Neural cell (in vitro differentiated cells): ENCODE measurements around the gene SUGCT.

Experiments used
- CTCF ChIP-seq: fragments of 450-650 bp; IDR thresholded peaks from 2 replicates; pipeline ENCODE4 v1.5.1; 2014; ENCODE audit warnings: antibody characterized with exemption, mild to moderate bottlenecking, moderate library complexity; ENCODE audit not compliant: poor library complexity, severe bottlenecking
- EP300 ChIP-seq: fragments of 450-650 bp; conservative IDR thresholded peaks from 2 replicates; pipeline ENCODE4 v1.6.1; 2014; ENCODE audit warnings: antibody characterized with exemption, mild to moderate bottlenecking, moderate library complexity; ENCODE audit not compliant: poor library complexity, severe bottlenecking
- EZH2 ChIP-seq: fragments of 200-600, 300-800 bp; shearing (Covaris generic), sonication (generic); IDR thresholded peaks from 2 replicates; pipeline ENCODE4 v1.6.1; 2014; ENCODE audit warnings: antibody characterized with exemption, low read length, borderline replicate concordance, mild to moderate bottlenecking; ENCODE audit not compliant: insufficient read depth, poor library complexity, severe bottlenecking
- MXI1 ChIP-seq: fragments of 450-650 bp; conservative IDR thresholded peaks from 2 replicates; pipeline ENCODE4 v1.6.1; 2014; ENCODE audit warnings: antibody characterized with exemption, mild to moderate bottlenecking; ENCODE audit not compliant: poor library complexity, severe bottlenecking
- POLR2AphosphoS5 ChIP-seq: IDR thresholded peaks from 2 replicates; pipeline ENCODE4 v1.6.1; 2012
- RAD21 ChIP-seq: fragments of 450-650 bp; conservative IDR thresholded peaks from 2 replicates; pipeline ENCODE4 v1.6.1; 2014; ENCODE audit warnings: antibody characterized with exemption, mild to moderate bottlenecking, moderate library complexity
- REST ChIP-seq: IDR thresholded peaks from 2 replicates; pipeline ENCODE4 v1.6.1; 2012; ENCODE audit warnings: borderline replicate concordance
- SMC3 ChIP-seq: fragments of 450-650 bp; conservative IDR thresholded peaks from 2 replicates; pipeline ENCODE4 v1.6.1; 2014; ENCODE audit warnings: antibody characterized with exemption, mild to moderate bottlenecking, moderate library complexity; ENCODE audit not compliant: poor library complexity
- TAF1 ChIP-seq: IDR thresholded peaks from 2 replicates; pipeline ENCODE4 v1.6.1; 2012; ENCODE audit warnings: low read depth

- no peak for TF ChIP-seq TAF1
- no peak for TF ChIP-seq CTCF
- no peak for TF ChIP-seq POLR2AphosphoS5
- TF ChIP-seq EP300 = no peak
- TF ChIP-seq SMC3 = no peak
- no peak for TF ChIP-seq EZH2
- TF ChIP-seq REST = no peak
- no peak for TF ChIP-seq MXI1
- TF ChIP-seq RAD21 = no peak
Measured at GRCh38 chr7:40865441-40866233, 730.8 kb downstream of the SUGCT start.
